Measurements from ENCODE around the gene HIVEP2. TPM values are rescaled to one million over a fixed set of nuclear protein-coding genes. Genes with fewer than 3 reads are reported as not detected.

HIVEP2 gene
- total and polyA plus RNA-seq, 3 donors from 2014 or later = 4.7 to 10.8 (median 10.7) TPM

DNA sequence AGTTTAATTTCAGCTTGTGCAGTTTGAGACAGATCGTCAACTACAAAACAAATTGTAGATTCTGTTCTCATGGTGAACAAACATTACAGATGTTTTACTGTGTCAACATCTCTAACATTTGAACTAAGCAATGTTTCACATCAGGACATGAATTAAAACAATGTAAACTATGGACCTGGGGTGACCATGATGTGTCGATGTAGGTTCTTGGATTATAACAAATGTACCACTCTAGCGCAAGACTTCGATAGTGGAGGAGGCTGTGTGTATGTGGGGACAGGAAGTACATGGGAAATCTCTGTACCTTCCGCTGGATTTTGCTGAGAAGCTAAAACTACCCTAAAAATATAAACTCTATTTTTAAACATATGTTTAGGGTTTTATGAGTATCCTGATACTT, 17.1 kb downstream of the HIVEP2 start:
- 55 to 64% methylated on average over 5 of the region's 5 CpGs for WGBS, 2 donors
- no peak for TF ChIP-seq POLR2A (IDR thresholded peaks at IDR 0.05)
- TF ChIP-seq, protein P1, sequence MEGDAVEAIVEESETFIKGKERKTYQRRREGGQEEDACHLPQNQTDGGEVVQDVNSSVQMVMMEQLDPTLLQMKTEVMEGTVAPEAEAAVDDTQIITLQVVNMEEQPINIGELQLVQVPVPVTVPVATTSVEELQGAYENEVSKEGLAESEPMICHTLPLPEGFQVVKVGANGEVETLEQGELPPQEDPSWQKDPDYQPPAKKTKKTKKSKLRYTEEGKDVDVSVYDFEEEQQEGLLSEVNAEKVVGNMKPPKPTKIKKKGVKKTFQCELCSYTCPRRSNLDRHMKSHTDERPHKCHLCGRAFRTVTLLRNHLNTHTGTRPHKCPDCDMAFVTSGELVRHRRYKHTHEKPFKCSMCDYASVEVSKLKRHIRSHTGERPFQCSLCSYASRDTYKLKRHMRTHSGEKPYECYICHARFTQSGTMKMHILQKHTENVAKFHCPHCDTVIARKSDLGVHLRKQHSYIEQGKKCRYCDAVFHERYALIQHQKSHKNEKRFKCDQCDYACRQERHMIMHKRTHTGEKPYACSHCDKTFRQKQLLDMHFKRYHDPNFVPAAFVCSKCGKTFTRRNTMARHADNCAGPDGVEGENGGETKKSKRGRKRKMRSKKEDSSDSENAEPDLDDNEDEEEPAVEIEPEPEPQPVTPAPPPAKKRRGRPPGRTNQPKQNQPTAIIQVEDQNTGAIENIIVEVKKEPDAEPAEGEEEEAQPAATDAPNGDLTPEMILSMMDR (IDR thresholded peaks at IDR 0.05) = no peak
- Histone ChIP-seq H3K9me3 (no peaks in the 10 kb centered on the region), H3K4me3 (no peak overlapping the region), H3K4me1 (no peaks in the 10 kb centered on the region), H3K36me3 (ENCODE audit: low read depth, missing control alignments) (no peaks in the 10 kb centered on the region), H3K27me3 (no peaks in the 10 kb centered on the region), H3K27ac (no peak overlapping the region)
- DNase-seq = no peak
- intact Hi-C loops (cut with DNase I; ENCODE audit: low total_unique reads) = no loop called here

DNA sequence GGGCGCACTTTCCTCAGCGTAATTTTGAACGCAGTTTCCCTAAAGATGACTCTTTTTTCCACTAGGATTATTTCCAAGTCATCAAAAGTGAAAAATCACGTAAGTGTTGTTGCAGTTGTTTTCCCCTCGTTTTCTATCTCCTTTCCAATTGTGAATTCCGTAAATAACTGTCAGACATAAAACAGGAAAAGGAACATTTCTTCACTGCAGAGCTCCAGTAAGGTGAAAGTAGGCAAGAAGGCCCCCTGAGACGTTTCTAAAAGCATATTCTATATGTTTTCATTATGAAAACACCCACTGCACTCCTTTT, 17.8 kb downstream of the HIVEP2 start:
- no peak for TF ChIP-seq POLR2A (IDR thresholded peaks at IDR 0.05)
- TF ChIP-seq, protein P1 (IDR thresholded peaks at IDR 0.05) = no peak
- intact Hi-C loops (cut with DNase I; ENCODE audit: low total_unique reads) = no loop called here
- H3K27me3 ChIP-seq = no peaks in the 10 kb centered on the region
- peak overlapping the region; percentile 83 to 95 for H3K27ac ChIP-seq
- H3K4me3 ChIP-seq = peak overlapping the region; percentile 67 to 72
- 0 to 1% methylated on average over 7 of the region's 7 CpGs for WGBS, 2 donors
- H3K36me3 ChIP-seq (ENCODE audit: low read depth, missing control alignments) = no peaks in the 10 kb centered on the region
- DNase-seq = no peak
- H3K4me1 ChIP-seq = no peaks in the 10 kb centered on the region
- H3K9me3 ChIP-seq = no peaks in the 10 kb centered on the region

DNA sequence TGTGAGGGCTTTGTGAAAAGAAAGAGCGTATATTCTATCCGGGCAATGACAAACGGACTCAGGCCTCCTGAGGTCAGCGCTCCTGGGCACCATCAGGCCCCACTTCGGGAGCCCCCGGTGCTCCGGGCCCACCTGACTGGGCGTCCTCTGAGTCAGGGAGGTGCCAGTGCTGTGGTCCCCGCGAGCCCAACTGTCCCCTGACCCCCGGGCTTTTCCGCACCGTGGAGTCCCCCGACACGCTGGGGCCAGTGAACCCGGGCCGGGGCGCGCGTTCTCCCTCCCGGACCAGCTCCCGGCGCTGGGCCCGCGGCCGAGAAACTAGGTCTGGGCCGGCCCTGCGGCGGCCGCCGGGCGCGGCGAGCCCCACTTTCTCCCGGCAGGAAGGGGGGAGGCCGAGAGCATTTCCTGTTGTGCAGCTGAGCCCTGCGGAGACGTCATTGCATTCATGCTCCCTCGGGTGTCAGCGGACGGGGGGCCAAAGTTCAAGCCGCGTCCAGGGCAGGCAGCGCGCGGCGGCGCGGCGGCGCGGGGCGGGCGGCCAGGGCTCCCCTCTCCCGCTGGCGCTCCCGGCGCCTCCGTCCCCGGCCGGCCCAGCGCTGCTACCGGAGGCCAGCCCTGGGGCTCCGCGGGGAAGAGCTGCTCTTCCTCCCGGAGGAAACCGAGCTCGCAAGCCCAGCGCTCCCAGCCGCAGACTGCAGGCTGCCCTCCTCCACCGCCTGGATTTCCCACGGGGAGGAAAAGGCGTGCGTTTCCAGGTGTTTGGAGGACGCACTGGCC, 18.3 kb downstream of the HIVEP2 start:
- H3K36me3 ChIP-seq (ENCODE audit: low read depth, missing control alignments) = no peaks in the 10 kb centered on the region
- H3K4me1 ChIP-seq = no peaks in the 10 kb centered on the region
- intact Hi-C loops (cut with DNase I; ENCODE audit: low total_unique reads) = no loop called here
- no peaks in the 10 kb centered on the region for H3K9me3 ChIP-seq
- peak overlapping the region; percentile 83 to 95 for H3K27ac ChIP-seq
- TF ChIP-seq, protein P1 (IDR thresholded peaks at IDR 0.05) = no peak
- TF ChIP-seq POLR2A (IDR thresholded peaks at IDR 0.05) = no peak
- H3K4me3 ChIP-seq = peak overlapping the region; percentile 67 to 72
- no peaks in the 10 kb centered on the region for H3K27me3 ChIP-seq
- WGBS, 2 donors = 1 to 2% methylated on average over 29 to 74 of the region's 75 CpGs
- peak; percentile 90 for DNase-seq

DNA sequence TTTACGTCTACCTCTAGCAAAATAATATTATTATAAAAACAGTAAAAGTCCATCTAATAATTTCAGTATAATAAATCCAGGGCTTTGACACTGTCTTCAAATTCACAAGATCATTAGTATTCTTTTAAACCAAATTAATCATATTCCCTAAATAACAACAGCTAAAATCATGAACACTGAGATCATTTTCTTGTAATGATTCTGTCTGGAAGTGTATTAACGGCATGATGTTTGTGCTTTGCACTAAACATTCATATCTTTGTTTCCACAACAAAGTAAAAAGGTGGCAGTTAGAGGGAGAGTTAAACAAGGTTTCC, 18.8 kb downstream of the HIVEP2 start:
- intact Hi-C loops (cut with DNase I; ENCODE audit: low total_unique reads) = no loop called here
- WGBS, 2 donors = 36 to 39% methylated on average over 2 of the region's 2 CpGs
- TF ChIP-seq, protein P1 (IDR thresholded peaks at IDR 0.05) = no peak
- TF ChIP-seq POLR2A (IDR thresholded peaks at IDR 0.05) = no peak

DNA sequence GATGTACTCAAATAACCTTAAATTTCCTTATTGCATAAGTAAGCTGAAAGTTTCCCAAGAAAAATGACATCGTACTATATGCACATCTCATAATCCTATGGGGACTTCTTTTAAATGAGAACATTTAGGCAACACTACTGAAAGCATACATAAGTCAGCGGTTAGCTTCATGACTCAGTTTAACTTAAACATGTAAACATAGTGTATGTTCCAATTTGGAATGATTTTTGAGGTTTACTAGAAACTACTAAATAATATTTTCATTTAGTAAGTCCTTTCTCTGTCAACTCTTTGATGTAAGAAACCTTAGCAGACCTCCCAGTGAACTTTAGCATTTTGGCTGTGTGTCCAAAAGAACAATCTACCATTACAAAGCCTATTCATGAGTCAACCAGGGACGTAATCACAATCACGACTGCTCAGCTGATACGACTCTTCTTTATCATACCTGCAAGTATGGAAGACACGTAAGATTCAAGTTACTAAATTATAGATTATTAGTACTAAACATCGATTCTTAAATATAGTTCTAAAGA, 19.3 kb downstream of the HIVEP2 start:
- intact Hi-C loops (cut with DNase I; ENCODE audit: low total_unique reads) = no loop called here
- Histone ChIP-seq H3K9me3 (no peaks in the 10 kb centered on the region), H3K4me1 (no peaks in the 10 kb centered on the region), H3K4me3 (no peak overlapping the region), H3K27me3 (no peaks in the 10 kb centered on the region), H3K36me3 (ENCODE audit: low read depth, missing control alignments) (no peaks in the 10 kb centered on the region), H3K27ac (peak overlapping the region in 1 of 2 donors; percentile 83)
- 62 to 75% methylated on average over 7 of the region's 7 CpGs for WGBS, 2 donors
- no peak for DNase-seq
- TF ChIP-seq POLR2A (IDR thresholded peaks at IDR 0.05) = no peak
- TF ChIP-seq, protein P1 (IDR thresholded peaks at IDR 0.05) = no peak

More for the DNA sequence above, 18.8 kb downstream of the HIVEP2 start:
- H3K27me3 ChIP-seq = no peaks in the 10 kb centered on the region
- H3K9me3 ChIP-seq = no peaks in the 10 kb centered on the region
- H3K36me3 ChIP-seq (ENCODE audit: low read depth, missing control alignments) = no peaks in the 10 kb centered on the region
- DNase-seq = no peak
- peak overlapping the region; percentile 67 to 72 for H3K4me3 ChIP-seq
- no peaks in the 10 kb centered on the region for H3K4me1 ChIP-seq
- H3K27ac ChIP-seq = peak overlapping the region; percentile 83 to 95
